GM23248 (cell line): ENCODE data around the gene CEP63.

Experiments used
- EZH2 ChIP-seq: fragments of 200-600 bp; sonication (generic); IDR thresholded peaks from 2 replicates; pipeline ENCODE4 v1.6.1; 2018; ENCODE audit warnings: antibody characterized with exemption, mild to moderate bottlenecking; ENCODE audit not compliant: insufficient read depth, poor library complexity, severe bottlenecking
- EZH2phosphoT487 ChIP-seq: fragments of 200-600 bp; sonication (generic); IDR thresholded peaks from 2 replicates; pipeline ENCODE4 v1.6.1; 2018; ENCODE audit warnings: antibody characterized with exemption, moderate library complexity, mild to moderate bottlenecking, low read depth; ENCODE audit not compliant: insufficient read depth

GRCh38 chr3:134617608-134618477 is 132.0 kb downstream of the CEP63 start:
- TF ChIP-seq EZH2phosphoT487, result no peak
- TF ChIP-seq EZH2, result no peak
